ENCODE data around the gene WSB1.
A peak's percentile ranks its signal among the peaks of the same experiment; 100 is the strongest.
"Not testable (repeated sequence)": the region's sequence is repeated elsewhere in the genome, so short reads cannot be mapped to it uniquely, and the experiment has no call there.

Gene WSB1

GRCh38 chr17:27293898-27294688 lies at the start of gene WSB1:
Gene WSB1 (plus strand): TSS chr17:27294114. CDS start chr17:27294396, 282 bp downstream.
- peak; percentile 91 for DNase-seq

- no peak for DNase-seq
Observed at GRCh38 chr17:27244491-27245223, 49.3 kb upstream of the WSB1 start.

GRCh38 chr17:27245230-27245696 lies 48.7 kb upstream of the WSB1 start:
- DNase-seq, result peak; percentile 21

GRCh38 chr17:27246537-27246936 lies 47.4 kb upstream of the WSB1 start:
- no peak for DNase-seq

GRCh38 chr17:27247071-27247957 lies 46.6 kb upstream of the WSB1 start:
- DNase-seq, result no peak

- DNase-seq, result no peak
Observed at GRCh38 chr17:27247958-27248342, 46.0 kb upstream of the WSB1 start.

GRCh38 chr17:27250791-27251190 lies 43.1 kb upstream of the WSB1 start:
- DNase-seq, result not testable (repeated sequence)

GRCh38 chr17:27254802-27255201 lies 39.1 kb upstream of the WSB1 start:
- not testable (repeated sequence) for DNase-seq

GRCh38 chr17:27256225-27257030 lies 37.5 kb upstream of the WSB1 start:
- DNase-seq, result no peak

- DNase-seq, result no peak
Observed at GRCh38 chr17:27257031-27257357, 36.9 kb upstream of the WSB1 start.

GRCh38 chr17:27259356-27259755 lies 34.6 kb upstream of the WSB1 start:
- no peak for DNase-seq

- DNase-seq, result no peak
Observed at GRCh38 chr17:27263386-27263785, 30.5 kb upstream of the WSB1 start.

GRCh38 chr17:27264068-27264812 lies 29.7 kb upstream of the WSB1 start:
- no peak for DNase-seq

GRCh38 chr17:27265333-27265732 lies 28.6 kb upstream of the WSB1 start:
- DNase-seq, result no peak

- no peak for DNase-seq
Observed at GRCh38 chr17:27266228-27266627, 27.7 kb upstream of the WSB1 start.

- no peak for DNase-seq
Observed at GRCh38 chr17:27268394-27269085, 25.4 kb upstream of the WSB1 start.

- DNase-seq, result no peak
Observed at GRCh38 chr17:27269201-27269600, 24.7 kb upstream of the WSB1 start.

- no peak for DNase-seq
Observed at GRCh38 chr17:27269974-27270373, 23.9 kb upstream of the WSB1 start.

- DNase-seq, result no peak
Observed at GRCh38 chr17:27276653-27277156, 17.2 kb upstream of the WSB1 start.

- DNase-seq, result not testable (repeated sequence)
Observed at GRCh38 chr17:27279132-27279531, 14.8 kb upstream of the WSB1 start.

- DNase-seq, result no peak
Observed at GRCh38 chr17:27280527-27280926, 13.4 kb upstream of the WSB1 start.
